HCT116 (cell line): ENCODE measurements around the gene GATA3. TPM values are rescaled to one million over a fixed set of nuclear protein-coding genes. Genes with fewer than 3 reads are reported as not detected.

Experiments
- ATAC-seq: fragments of 200-7000 bp; cut with Tn5 transposase; 2 replicates; pipeline ENCODE4 v1.9.1; 2020; ENCODE audit warnings: mild to moderate bottlenecking, moderate library complexity
- BruUV-seq: library from RNA; stranded (reverse); fragments of 400-500 nt; replicated peaks from 2 replicates; lab custom pipeline; 2021; lab: Mats Ljungman, UMichigan
- CTCF ChIA-PET: fragments of 300-600 bp; sonication (Branson Sonifier 250); formaldehyde crosslinking; loops from one replicate; lab custom pipeline; 2021; ENCODE audit warnings: antibody characterized with exemption; lab: Charles Lee
- POLR2A ChIA-PET: fragments of 300-600, 350-600 bp; sonication (Branson Sonifier 250); formaldehyde crosslinking; loops from one replicate; lab custom pipeline; 2021; ENCODE audit warnings: antibody characterized with exemption; lab: Charles Lee
- RAD21 ChIA-PET, 2 experiments: fragments of 300-600 bp; sonication (Branson Sonifier 250); formaldehyde crosslinking; loops; one replicate each; lab custom pipeline; 2023; ENCODE audit warnings: low total read pairs in 2 of 2; ENCODE audit not compliant: uncharacterized antibody in 2 of 2, unreplicated experiment in 2 of 2, low non-redundant PET in 1 of 2; lab: Charles Lee
- DNase-seq: peaks from one replicate; pipeline ENCODE4 v3.0.0-alpha.2; 2010; ENCODE audit warnings: low read depth, low spot score
- H2AFZ ChIP-seq: fragments of 200-600 bp; shearing (Covaris generic), sonication (generic); 2 replicates; pipeline ENCODE4 v1.6.1; 2017; ENCODE audit warnings: low read depth, mixed run types, mixed read lengths, antibody characterized with exemption, low read length; ENCODE audit not compliant: poor library complexity, severe bottlenecking
- H3K27ac ChIP-seq: 2 replicates; pipeline ENCODE4 v1.5.1; 2012; ENCODE audit warnings: low read depth, low read length
- H3K27me3 ChIP-seq: fragments of 200-600 bp; sonication (generic); 2 replicates; pipeline ENCODE4 v1.6.1; 2016; ENCODE audit warnings: mixed run types, low read length, mixed read lengths; ENCODE audit not compliant: insufficient read depth
- H3K36me3 ChIP-seq, 2 experiments: fragments of 200-500 bp in 1 of 2; fragments of 200-600 bp in 1 of 2; sonication (Bioruptor generic) in 1 of 2; sonication (generic) in 1 of 2; 2 replicates each; pipeline versions ENCODE4 v1.5.1 to v1.6.1; 2014 to 2016; ENCODE audit warnings: low read length in 2 of 2, inconsistent platforms in 1 of 2, mixed read lengths in 1 of 2, mixed run types in 1 of 2; ENCODE audit not compliant: insufficient read depth in 2 of 2, control insufficient read depth in 1 of 2
- H3K4me1 ChIP-seq, 2 experiments: fragments of 200-600 bp in 1 of 2; sonication (generic) in 1 of 2; 2 replicates each; pipeline versions ENCODE4 v1.5.1 to v1.6.1; 2012 to 2017; ENCODE audit warnings: low read length in 2 of 2, inconsistent platforms in 1 of 2, mild to moderate bottlenecking in 1 of 2, mixed read lengths in 1 of 2, mixed run types in 1 of 2, moderate library complexity in 1 of 2; ENCODE audit not compliant: insufficient read depth in 2 of 2, control insufficient read depth in 1 of 2
- H3K4me2 ChIP-seq: fragments of 200-600 bp; sonication (generic); 2 replicates; pipeline ENCODE4 v1.6.1; 2017; ENCODE audit warnings: mixed run types, low read length, mixed read lengths
- H3K4me3 ChIP-seq, 2 experiments: fragments of 200-600 bp in 1 of 2; sonication (generic) in 1 of 2; replicated peaks in 1 of 2; 2 replicates each; pipeline ENCODE4 v1.5.1; 2011 to 2016; ENCODE audit warnings: low read length in 2 of 2, control low read depth in 1 of 2, low read depth in 1 of 2, mild to moderate bottlenecking in 1 of 2, mixed read lengths in 1 of 2, mixed run types in 1 of 2
- H3K79me2 ChIP-seq: fragments of 200-600 bp; sonication (generic); 2 replicates; pipeline ENCODE4 v1.6.1; 2017; ENCODE audit warnings: mild to moderate bottlenecking, mixed run types, low read length, moderate library complexity, mixed read lengths; ENCODE audit not compliant: insufficient read depth
- H3K9ac ChIP-seq: fragments of 200-600 bp; sonication (generic); 2 replicates; pipeline ENCODE4 v1.6.1; 2016; ENCODE audit warnings: low read length, mixed read lengths
- H3K9me2 ChIP-seq: fragments of 200-600 bp; sonication (generic), shearing (Covaris generic); 2 replicates; pipeline ENCODE4 v1.6.1; 2017; ENCODE audit warnings: mixed run types, mild to moderate bottlenecking, moderate library complexity; ENCODE audit not compliant: insufficient read depth
- H3K9me3 ChIP-seq, 2 experiments: fragments of 200-500 bp in 1 of 2; fragments of 200-600 bp in 1 of 2; sonication (Bioruptor generic) in 1 of 2; sonication (generic) in 1 of 2; 2 replicates each; pipeline ENCODE4 v1.6.1; 2014 to 2017; ENCODE audit warnings: low read length in 2 of 2, mixed read lengths in 2 of 2, inconsistent platforms in 1 of 2, low read depth in 1 of 2, mild to moderate bottlenecking in 1 of 2, mixed run types in 1 of 2, moderate library complexity in 1 of 2; ENCODE audit not compliant: control insufficient read depth in 1 of 2, insufficient read depth in 1 of 2
- H4K20me1 ChIP-seq: fragments of 200-600 bp; sonication (generic), shearing (Covaris generic); 2 replicates; pipeline ENCODE4 v1.6.1; 2017; ENCODE audit warnings: mixed run types, mild to moderate bottlenecking, moderate library complexity; ENCODE audit not compliant: insufficient read depth
- EGR1 ChIP-seq: IDR thresholded peaks from 2 replicates; pipeline ENCODE4 v1.6.1; 2012; ENCODE audit warnings: low read depth
- EZH2 ChIP-seq: fragments of 200-600 bp; sonication (generic); IDR thresholded peaks from 2 replicates; pipeline ENCODE4 v1.6.1; 2017; ENCODE audit warnings: antibody characterized with exemption, mixed run types
- FOSL1 ChIP-seq: IDR thresholded peaks from 2 replicates; pipeline ENCODE4 v1.6.1; 2012; ENCODE audit warnings: low read depth
- POLR2A ChIP-seq: IDR thresholded peaks from 2 replicates; pipeline ENCODE4 v1.7.0; 2011; ENCODE audit warnings: borderline replicate concordance; ENCODE audit not compliant: insufficient read depth, insufficient read length; ENCODE audit errors: extremely low read depth
- REST ChIP-seq: IDR thresholded peaks from 2 replicates; pipeline ENCODE4 v1.6.1; 2012; ENCODE audit warnings: low read depth
- SP1 ChIP-seq: IDR thresholded peaks from 2 replicates; pipeline ENCODE4 v1.6.1; 2012; ENCODE audit warnings: low read depth
- SRF ChIP-seq: IDR thresholded peaks from 2 replicates; pipeline ENCODE4 v1.6.1; 2012; ENCODE audit warnings: low read depth
- TCF7L2 ChIP-seq: IDR thresholded peaks from 2 replicates; pipeline ENCODE4 v1.7.0; 2011; ENCODE audit warnings: borderline replicate concordance, inconsistent platforms; ENCODE audit not compliant: insufficient read depth, insufficient read length; ENCODE audit errors: extremely low read depth
- ZBTB33 ChIP-seq: IDR thresholded peaks from 2 replicates; pipeline ENCODE4 v1.6.1; 2011; ENCODE audit warnings: mild to moderate bottlenecking, low read length, moderate library complexity; ENCODE audit not compliant: insufficient replicate concordance; ENCODE audit errors: extremely low read depth
- intact Hi-C: fragments of 100-400 bp; cut with micrococcal nuclease; formaldehyde crosslinking; loops from 2 replicates; pipeline ENCODE4 v1.10.0; 2022
- total RNA-seq: library from RNA; stranded (reverse); gene quantifications from one replicate; pipeline ENCODE4 v1.2.1, GENCODE V29; 2021; ENCODE audit not compliant: unreplicated experiment

The GATA3 gene
- total RNA-seq, 1 experiment from 2014 or later, result 2.7 TPM

- TF ChIP-seq REST (no peak), POLR2A (no peak), EZH2 (no peak)
Observed at GRCh38 chr10:8047452-8048280, 6.8 kb upstream of the GATA3 start (continued).

- H3K4me1 ChIP-seq, result peaks cover 3 to 7% of the 10 kb centered on the region in 2 experiments; a peak in 2 of 4 replicates
- ChIA-PET RAD21 (no interaction called here), POLR2A (no interaction called here), CTCF (no interaction called here)
- peaks cover 25% of the 10 kb centered on the region for H3K27me3 ChIP-seq
- H3K27ac ChIP-seq, result no peak overlapping the region
- no peak overlapping the region for H3K4me3 ChIP-seq
- H3K9me3 ChIP-seq, result no peaks in the 10 kb centered on the region
- no TSS peak for BruUV-seq
- H3K36me3 ChIP-seq, result no peaks in the 10 kb centered on the region
- no peak for TF ChIP-seq TCF7L2
- TF ChIP-seq FOSL1, result no peak
- no peak for TF ChIP-seq SP1
- no peak for TF ChIP-seq REST
- no peak for TF ChIP-seq SRF
- no peak for TF ChIP-seq EGR1
- no peak for TF ChIP-seq ZBTB33
- DNase-seq (no peak), ATAC-seq (no peak)
- H4K20me1 ChIP-seq, result no peaks in the 10 kb centered on the region
- H3K79me2 ChIP-seq, result no peaks in the 10 kb centered on the region
- intact Hi-C loops, result no loop called here
- no peaks in the 10 kb centered on the region for H3K9me2 ChIP-seq
- H3K4me2 ChIP-seq, result no peak overlapping the region
- H2AFZ ChIP-seq, result no peak overlapping the region
- H3K9ac ChIP-seq, result no peak overlapping the region
Observed at GRCh38 chr10:8048281-8049008, 6.0 kb upstream of the GATA3 start.
